Endothelial cell (in vitro differentiated cells): ENCODE data around the gene TJP2. TPM values are rescaled to one million over a fixed set of nuclear protein-coding genes. Genes with fewer than 3 reads are reported as not detected.
"Not testable (repeated sequence)": the region's sequence is repeated elsewhere in the genome, so short reads cannot be mapped to it uniquely, and the experiment has no call there.

ENCODE experiments used
- DNase-seq: peaks from one replicate; pipeline ENCODE4 v3.0.0; 2021; ENCODE audit warnings: low spot score
- H3K27ac Mint-ChIP-seq: one replicate; pipeline ENCODE4 v1.8.0; 2021; ENCODE audit warnings: mixed read lengths, inconsistent platforms; ENCODE audit not compliant: unreplicated experiment
- H3K27me3 Mint-ChIP-seq: one replicate; pipeline ENCODE4 v1.8.0; 2021; ENCODE audit warnings: mild to moderate bottlenecking, moderate library complexity, mixed read lengths, inconsistent platforms; ENCODE audit not compliant: unreplicated experiment
- H3K36me3 Mint-ChIP-seq: one replicate; pipeline ENCODE4 v1.8.0; 2021; ENCODE audit warnings: mild to moderate bottlenecking, low read depth, mixed read lengths, inconsistent platforms; ENCODE audit not compliant: unreplicated experiment
- H3K4me1 Mint-ChIP-seq: one replicate; pipeline ENCODE4 v1.8.0; 2021; ENCODE audit warnings: mild to moderate bottlenecking, mixed read lengths, inconsistent platforms; ENCODE audit not compliant: unreplicated experiment
- H3K4me3 Mint-ChIP-seq: one replicate; pipeline ENCODE4 v1.8.0; 2021; ENCODE audit warnings: mild to moderate bottlenecking, mixed read lengths, inconsistent platforms; ENCODE audit not compliant: unreplicated experiment
- H3K9me3 Mint-ChIP-seq: one replicate; pipeline ENCODE4 v1.8.0; 2021; ENCODE audit warnings: mixed read lengths, inconsistent platforms; ENCODE audit not compliant: unreplicated experiment
- total RNA-seq: library from RNA; stranded (reverse); fragmentation: NEBNext Ultra II Directional; extraction: Animal tissue kit (Norgen Biotek cat#: 25700); gene quantifications from one replicate; pipeline ENCODE4 v1.2.1, GENCODE V29; 2021; ENCODE audit not compliant: unreplicated experiment
- TF ChIP-seq, protein P1 (sequence below): fragments of 200-600 bp; sonication (generic); IDR thresholded peaks from one replicate; pipeline ENCODE4 v1.5.0; 2021; ENCODE audit warnings: antibody characterized with exemption; ENCODE audit not compliant: unreplicated experiment

Gene TJP2
- total RNA-seq, 1 donor from 2014 or later: 198 TPM

DNA sequence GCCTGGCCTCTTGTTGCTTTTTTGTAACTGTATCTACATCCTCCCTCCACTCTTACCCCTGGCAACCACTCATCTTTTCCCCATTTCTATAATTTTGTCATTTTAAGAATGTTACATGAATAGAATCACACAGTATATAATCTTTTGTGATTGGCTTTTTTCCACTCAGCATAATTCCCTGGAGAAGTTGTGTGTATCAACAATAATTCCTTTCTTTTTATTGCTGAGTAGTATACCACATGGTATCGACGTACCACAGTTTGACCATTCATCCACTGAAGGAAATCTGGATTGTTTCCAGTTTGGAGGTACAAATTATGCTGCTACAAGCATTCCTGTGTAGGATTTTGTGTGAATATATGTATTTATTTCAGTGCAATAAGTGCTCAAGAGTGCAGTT lies 129.3 kb downstream of the TJP2 start:
- Mint-ChIP-seq H3K4me3 (no peak overlapping the region), H3K27me3 (no peaks in the 10 kb centered on the region), H3K27ac (no peak overlapping the region), H3K4me1 (peaks cover 5% of the 10 kb centered on the region), H3K36me3 (no peaks in the 10 kb centered on the region), H3K9me3 (no peaks in the 10 kb centered on the region)
- no peak for DNase-seq
- TF ChIP-seq, protein P1, sequence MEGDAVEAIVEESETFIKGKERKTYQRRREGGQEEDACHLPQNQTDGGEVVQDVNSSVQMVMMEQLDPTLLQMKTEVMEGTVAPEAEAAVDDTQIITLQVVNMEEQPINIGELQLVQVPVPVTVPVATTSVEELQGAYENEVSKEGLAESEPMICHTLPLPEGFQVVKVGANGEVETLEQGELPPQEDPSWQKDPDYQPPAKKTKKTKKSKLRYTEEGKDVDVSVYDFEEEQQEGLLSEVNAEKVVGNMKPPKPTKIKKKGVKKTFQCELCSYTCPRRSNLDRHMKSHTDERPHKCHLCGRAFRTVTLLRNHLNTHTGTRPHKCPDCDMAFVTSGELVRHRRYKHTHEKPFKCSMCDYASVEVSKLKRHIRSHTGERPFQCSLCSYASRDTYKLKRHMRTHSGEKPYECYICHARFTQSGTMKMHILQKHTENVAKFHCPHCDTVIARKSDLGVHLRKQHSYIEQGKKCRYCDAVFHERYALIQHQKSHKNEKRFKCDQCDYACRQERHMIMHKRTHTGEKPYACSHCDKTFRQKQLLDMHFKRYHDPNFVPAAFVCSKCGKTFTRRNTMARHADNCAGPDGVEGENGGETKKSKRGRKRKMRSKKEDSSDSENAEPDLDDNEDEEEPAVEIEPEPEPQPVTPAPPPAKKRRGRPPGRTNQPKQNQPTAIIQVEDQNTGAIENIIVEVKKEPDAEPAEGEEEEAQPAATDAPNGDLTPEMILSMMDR: no peak

DNA sequence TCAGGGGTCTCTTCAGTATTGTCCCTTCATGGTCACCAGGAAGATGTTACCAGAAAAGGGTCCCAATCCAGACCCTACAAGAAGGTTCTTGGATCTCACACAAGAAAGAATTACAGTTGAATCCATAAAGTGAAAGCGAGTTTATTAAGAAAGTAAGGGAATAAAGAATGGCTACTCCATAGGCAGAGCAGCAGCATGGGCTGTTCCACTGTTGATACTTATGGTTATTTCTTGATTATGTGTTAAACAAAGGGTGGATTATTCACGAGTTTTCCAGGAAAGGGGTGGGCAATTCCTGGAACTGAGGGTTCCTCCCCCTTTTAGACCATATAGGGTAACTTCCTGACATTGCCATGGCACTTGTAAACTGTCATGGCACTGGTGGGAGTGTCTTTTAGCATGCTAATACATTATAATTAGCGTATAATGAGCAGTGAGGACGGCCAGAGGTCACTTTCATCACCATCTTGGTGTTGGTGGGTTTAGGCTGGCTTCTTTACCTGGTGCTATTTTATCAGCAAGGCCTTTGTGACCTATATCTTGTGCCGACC lies 132.9 kb downstream of the TJP2 start:
- H3K27me3 Mint-ChIP-seq, H3K9me3 Mint-ChIP-seq, H3K36me3 Mint-ChIP-seq, H3K4me1 Mint-ChIP-seq, H3K27ac Mint-ChIP-seq, DNase-seq, H3K4me3 Mint-ChIP-seq: not testable (repeated sequence)

DNA sequence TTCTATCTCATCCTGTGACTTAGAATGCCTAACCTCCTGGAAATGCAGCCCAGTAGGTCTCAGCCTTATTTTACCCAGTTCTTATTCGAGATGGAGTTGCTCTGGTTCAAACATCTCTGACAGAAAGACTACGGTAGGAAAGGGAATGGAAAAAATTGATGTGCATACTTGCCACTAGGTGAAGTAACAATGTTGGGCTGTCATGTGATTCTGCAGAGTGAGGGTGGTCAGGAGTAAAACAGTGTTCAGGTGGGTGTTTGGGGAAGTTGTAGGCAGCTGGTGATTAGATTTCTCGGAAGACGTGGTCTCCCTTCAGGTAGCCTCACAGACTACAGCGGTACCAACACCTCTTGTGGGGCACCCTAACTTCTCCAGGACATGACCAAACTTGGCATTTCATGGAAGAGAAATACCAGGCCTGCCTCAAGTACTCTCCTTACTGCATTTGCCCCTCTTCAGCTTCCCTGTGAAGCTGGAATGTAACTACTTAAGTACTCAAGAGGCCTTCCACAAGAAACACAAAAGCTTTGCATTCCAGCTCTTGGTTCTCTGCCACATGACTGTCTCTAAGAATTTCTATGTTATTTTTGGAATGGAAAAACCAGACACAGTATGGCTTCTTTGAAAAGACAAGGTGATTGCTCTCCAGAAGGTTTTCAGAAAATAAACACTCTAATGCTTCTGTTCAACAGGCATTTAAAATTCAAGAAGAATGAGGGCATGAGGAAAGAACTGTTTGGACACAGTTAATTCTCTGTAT lies 133.5 kb downstream of the TJP2 start:
- peaks cover 11% of the 10 kb centered on the region for H3K9me3 Mint-ChIP-seq
- TF ChIP-seq, protein P1: no peak
- H3K27ac Mint-ChIP-seq: no peak overlapping the region
- no peaks in the 10 kb centered on the region for H3K27me3 Mint-ChIP-seq
- DNase-seq: no peak
- no peaks in the 10 kb centered on the region for H3K4me1 Mint-ChIP-seq
- H3K4me3 Mint-ChIP-seq: no peak overlapping the region
- peaks cover 11% of the 10 kb centered on the region for H3K36me3 Mint-ChIP-seq

DNA sequence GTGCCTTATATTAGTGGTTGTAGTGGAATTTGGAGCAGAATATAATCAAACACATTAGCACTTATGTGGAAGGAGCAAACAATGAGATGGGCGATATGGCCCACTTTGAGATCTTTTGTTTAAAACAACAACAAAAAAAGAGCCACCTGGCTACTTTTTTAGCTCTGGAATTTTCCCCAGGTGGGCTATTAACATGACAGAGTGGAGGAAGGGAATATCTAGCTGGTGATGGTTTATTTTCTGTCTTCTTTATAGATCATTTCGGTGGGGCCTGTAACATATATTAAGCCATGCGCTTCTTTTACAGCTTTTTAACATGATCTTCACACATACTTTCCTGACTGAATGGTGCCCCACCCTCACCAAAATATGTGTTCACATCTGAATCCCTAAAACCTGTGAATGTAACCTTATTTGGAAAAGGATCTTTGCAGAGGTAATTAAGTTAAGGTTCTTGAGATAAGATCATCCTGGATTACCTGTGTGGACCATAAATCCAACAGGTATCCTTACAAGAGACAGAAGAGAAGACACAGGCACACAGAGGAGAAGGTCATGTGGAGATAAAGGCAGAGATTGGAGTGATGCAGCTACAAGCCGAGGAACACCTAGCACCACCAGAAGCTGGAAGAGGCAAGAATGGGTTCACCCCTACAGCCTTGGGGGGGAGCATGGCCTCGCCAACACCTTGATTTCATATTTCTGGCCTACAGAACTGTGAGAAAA lies 134.3 kb downstream of the TJP2 start:
- no peaks in the 10 kb centered on the region for H3K27me3 Mint-ChIP-seq
- TF ChIP-seq, protein P1: no peak

DNA sequence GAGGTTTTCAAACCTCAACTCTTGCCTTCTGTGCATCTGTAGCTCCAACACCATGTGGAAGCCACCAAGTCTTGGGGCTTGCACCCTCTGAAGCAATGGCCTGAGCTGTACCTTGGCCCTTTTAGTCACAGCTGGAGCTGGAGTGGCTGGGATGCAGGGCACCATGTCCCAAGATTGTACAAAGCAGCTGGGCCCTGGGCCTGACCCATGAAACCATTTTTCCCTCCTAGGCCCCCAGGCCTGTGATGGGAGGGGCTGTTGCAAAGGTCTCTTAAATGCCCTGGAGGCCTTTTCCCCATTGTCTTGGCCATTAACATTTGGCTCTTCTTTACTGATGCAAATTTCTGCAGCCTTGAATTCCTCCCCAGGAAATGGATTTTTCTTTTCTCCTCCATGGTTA lies 139.1 kb downstream of the TJP2 start:
- H3K36me3 Mint-ChIP-seq: peaks cover 18% of the 10 kb centered on the region
- peaks cover 20% of the 10 kb centered on the region for H3K9me3 Mint-ChIP-seq
- no peak overlapping the region for H3K27ac Mint-ChIP-seq
- no peaks in the 10 kb centered on the region for H3K27me3 Mint-ChIP-seq
- no peak overlapping the region for H3K4me3 Mint-ChIP-seq
- TF ChIP-seq, protein P1: no peak
- no peak for DNase-seq
- H3K4me1 Mint-ChIP-seq: no peaks in the 10 kb centered on the region

More for the DNA sequence above, 134.3 kb downstream of the TJP2 start:
- DNase-seq: no peak
- H3K4me3 Mint-ChIP-seq: no peak overlapping the region
- H3K9me3 Mint-ChIP-seq: peaks cover 13% of the 10 kb centered on the region
- H3K36me3 Mint-ChIP-seq: peaks cover 11% of the 10 kb centered on the region
- no peaks in the 10 kb centered on the region for H3K4me1 Mint-ChIP-seq
- no peak overlapping the region for H3K27ac Mint-ChIP-seq
